Muscle of leg (tissue), 11 donors: ENCODE data around the gene NCOR2. TPM values are rescaled to one million over a fixed set of nuclear protein-coding genes. Genes with fewer than 3 reads are reported as not detected.
"Not testable (repeated sequence)": the region's sequence is repeated elsewhere in the genome, so short reads cannot be mapped to it uniquely, and the experiment has no call there.

Source experiments
- DNase-seq: peaks from one replicate; pipeline ENCODE4 v3.0.0; 2013
- H3K27ac ChIP-seq: one replicate; pipeline ENCODE4 v1.5.1; 2013; ENCODE audit warnings: mild to moderate bottlenecking, low read length, control low read depth
- H3K27me3 ChIP-seq: one replicate; pipeline ENCODE4 v1.6.1; 2013; ENCODE audit warnings: low read length; ENCODE audit not compliant: control insufficient read depth, insufficient read depth
- H3K36me3 ChIP-seq: one replicate; pipeline ENCODE4 v1.6.1; 2013; ENCODE audit warnings: low read length; ENCODE audit not compliant: control insufficient read depth, insufficient read depth
- H3K4me1 ChIP-seq: one replicate; pipeline ENCODE4 v1.6.1; 2013; ENCODE audit warnings: low read length; ENCODE audit not compliant: control insufficient read depth, insufficient read depth
- H3K4me3 ChIP-seq: one replicate; pipeline ENCODE4 v1.5.1; 2013; ENCODE audit warnings: low read length, control low read depth
- H3K9me3 ChIP-seq: replicated peaks from 2 replicates; pipeline ENCODE4 v1.6.1; 2013; ENCODE audit warnings: low read depth, low read length; ENCODE audit not compliant: control insufficient read depth
- WGBS: methylation state at CpG from one replicate; pipeline ENCODE4 v1.1.5; 2013; ENCODE audit warnings: missing lambda C conversion rate; ENCODE audit not compliant: insufficient coverage; 5-methylcytosine and 5-hydroxymethylcytosine counted together
- polyA plus RNA-seq, 8 donors: library from polyadenylated mRNA; unstranded; fragments of 120-200 nt; gene quantifications; one replicate each; pipeline versions ENCODE4 v1.2.1 to v1.2.3, GENCODE V29; 2013; ENCODE audit warnings: inconsistent platforms in 1 of 8, low replicate concordance in 1 of 8; ENCODE audit not compliant: insufficient read length in 8 of 8, insufficient read depth in 1 of 8
- total RNA-seq: library from RNA; stranded (reverse); fragments of 120-200 nt; gene quantifications from one replicate; pipeline ENCODE4 v1.2.4, GENCODE V29; 2013

Gene NCOR2
- total and polyA plus RNA-seq, 9 donors: 48.1 to 137 (median 115) TPM

- peaks cover 4% of the 10 kb centered on the region for H3K9me3 ChIP-seq
- H3K36me3 ChIP-seq: no peaks in the 10 kb centered on the region
- peak; percentile 80 for DNase-seq
- peaks cover 2% of the 10 kb centered on the region for H3K27me3 ChIP-seq
- no peak overlapping the region for H3K4me3 ChIP-seq
- H3K4me1 ChIP-seq: peaks cover 36% of the 10 kb centered on the region
- H3K27ac ChIP-seq: no peak overlapping the region
- 3% methylated on average over 3 of the region's 9 CpGs for WGBS
These were observed 21.4 kb upstream of the NCOR2 start for GRCh38 chr12:124588751-124589267.

- DNase-seq: no peak
- Histone ChIP-seq H3K36me3 (no peaks in the 10 kb centered on the region), H3K4me1 (peaks cover 34% of the 10 kb centered on the region), H3K27me3 (peaks cover 2% of the 10 kb centered on the region), H3K4me3 (no peak overlapping the region), H3K9me3 (peaks cover 4% of the 10 kb centered on the region), H3K27ac (no peak overlapping the region)
- WGBS: 67% methylated on average over 2 of the region's 4 CpGs
These were observed 20.7 kb upstream of the NCOR2 start for GRCh38 chr12:124588018-124588634.

DNA sequence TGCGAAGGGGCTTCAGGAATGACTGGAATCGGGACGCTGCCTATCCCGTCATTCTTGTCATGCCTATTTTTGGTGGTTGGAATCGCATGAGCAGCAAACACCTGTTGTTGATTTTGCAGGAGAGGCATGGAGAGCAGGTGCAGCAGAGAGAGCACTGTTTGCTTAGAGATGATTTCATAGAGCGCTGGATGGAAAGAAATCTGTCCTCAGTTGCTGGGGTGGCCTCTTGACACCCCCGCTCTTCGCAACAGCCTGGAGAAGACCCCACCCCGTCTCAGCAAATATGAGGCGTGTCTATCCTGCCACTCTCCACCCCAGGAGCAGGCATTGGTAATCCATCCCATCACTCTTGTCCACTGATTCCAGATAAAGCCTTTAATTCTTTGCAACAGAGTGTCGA is 19.3 kb upstream of the NCOR2 start:
- peak overlapping the region; percentile 72 for H3K27ac ChIP-seq
- no peaks in the 10 kb centered on the region for H3K36me3 ChIP-seq
- 24% methylated on average over 9 of the region's 11 CpGs for WGBS
- H3K4me1 ChIP-seq: peaks cover 27% of the 10 kb centered on the region
- peaks cover 2% of the 10 kb centered on the region for H3K27me3 ChIP-seq
- H3K9me3 ChIP-seq: peaks cover 4% of the 10 kb centered on the region
- DNase-seq: peak; percentile 72
- H3K4me3 ChIP-seq: no peak overlapping the region

DNA sequence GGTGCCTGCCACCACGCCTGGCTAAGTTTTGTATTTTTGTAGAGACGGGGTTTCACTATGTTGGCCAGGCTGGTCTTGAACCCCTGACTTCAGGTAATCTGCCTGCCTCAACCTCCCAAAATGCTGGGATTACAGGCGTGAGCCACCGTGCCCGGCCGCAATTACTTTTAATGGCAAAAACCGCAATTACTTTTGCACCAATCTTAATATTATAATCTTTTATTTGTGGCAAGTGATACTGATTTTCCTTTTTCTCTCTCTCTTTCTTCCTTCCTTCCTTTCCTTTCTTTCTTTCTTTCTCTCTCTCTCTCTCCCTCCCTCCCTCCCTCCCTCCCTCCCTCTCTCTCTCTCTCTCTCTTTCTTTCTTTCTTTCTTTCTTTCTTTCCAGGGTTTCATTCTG is 17.1 kb upstream of the NCOR2 start:
- H3K27me3 ChIP-seq, H3K27ac ChIP-seq, H3K36me3 ChIP-seq, DNase-seq, H3K4me3 ChIP-seq, H3K9me3 ChIP-seq: not testable (repeated sequence)
- whole genome bisulfite sequencing: 100% methylated on average over 2 of the region's 7 CpGs
- peaks cover 26% of the 10 kb centered on the region for H3K4me1 ChIP-seq

GRCh38 chr12:124583854-124584253 is 16.4 kb upstream of the NCOR2 start:
- peaks cover 2% of the 10 kb centered on the region for H3K27me3 ChIP-seq
- DNase-seq: no peak
- peaks cover 22% of the 10 kb centered on the region for H3K4me1 ChIP-seq
- no peak overlapping the region for H3K4me3 ChIP-seq
- H3K36me3 ChIP-seq: no peaks in the 10 kb centered on the region
- WGBS: 97% methylated on average over 6 of the region's 10 CpGs
- peaks cover 6% of the 10 kb centered on the region for H3K9me3 ChIP-seq
- H3K27ac ChIP-seq: no peak overlapping the region

DNA sequence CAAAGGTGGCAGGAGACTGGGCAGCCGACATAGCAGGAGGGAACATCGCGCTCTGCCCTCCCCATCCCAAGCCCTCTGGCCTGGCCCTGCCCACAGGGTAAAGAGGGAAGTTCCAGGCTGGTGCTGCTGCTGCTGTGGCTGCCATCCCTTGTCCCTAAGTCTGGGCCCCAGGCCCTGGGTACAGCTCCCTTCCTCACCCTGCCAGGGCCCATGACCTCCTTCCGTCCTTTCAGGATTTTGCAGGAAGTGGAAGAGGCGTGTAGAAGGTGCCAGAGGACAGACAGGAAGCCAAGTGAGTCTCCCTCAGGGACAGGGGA is 14.7 kb upstream of the NCOR2 start:
- no peak overlapping the region for H3K4me3 ChIP-seq
- 32% methylated on average over 4 of the region's 5 CpGs for WGBS
- peaks cover 2% of the 10 kb centered on the region for H3K27me3 ChIP-seq
- peaks cover 7% of the 10 kb centered on the region for H3K9me3 ChIP-seq
- H3K27ac ChIP-seq: no peak overlapping the region
- peak; percentile 36 for DNase-seq
- H3K4me1 ChIP-seq: peaks cover 12% of the 10 kb centered on the region
- H3K36me3 ChIP-seq: no peaks in the 10 kb centered on the region

DNA sequence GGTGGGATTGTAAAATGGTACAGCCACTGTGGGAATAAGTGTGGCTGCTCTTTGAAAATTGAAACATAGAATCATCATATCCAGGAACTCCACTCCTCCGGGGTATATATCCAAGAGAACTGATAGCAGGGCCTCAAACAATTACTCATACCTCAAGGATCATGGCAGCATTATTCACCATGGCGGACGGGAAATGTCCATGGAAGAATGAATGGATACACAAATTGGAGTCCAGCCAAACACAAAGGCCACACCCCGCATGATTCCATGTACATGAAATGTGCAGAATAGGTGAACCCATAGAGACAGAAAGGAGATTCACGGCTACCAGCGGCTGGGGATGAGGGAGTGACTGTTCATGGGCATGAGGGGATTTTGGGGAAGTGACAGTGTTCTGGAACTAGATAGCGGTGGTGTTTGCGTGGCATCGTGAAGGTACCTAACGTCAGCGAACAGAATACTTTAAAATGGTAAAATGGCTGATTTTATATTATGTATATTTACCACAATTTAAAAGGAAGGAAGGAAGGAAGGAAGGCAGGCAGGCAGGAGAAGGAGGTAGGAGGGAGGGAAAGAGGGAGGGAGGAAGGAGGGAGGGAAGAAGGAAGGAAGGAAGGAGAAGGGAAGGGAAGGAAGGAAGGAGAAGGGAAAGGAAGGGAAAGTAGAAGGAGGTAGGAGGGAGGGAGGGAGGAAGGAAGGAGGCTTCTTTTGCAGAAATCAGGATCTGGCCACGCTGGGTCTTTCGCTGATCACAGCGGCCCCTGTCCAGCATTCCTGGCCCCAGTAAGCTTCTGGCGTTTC is 14.1 kb upstream of the NCOR2 start:
- Histone ChIP-seq H3K27ac (no peak overlapping the region), H3K4me3 (no peak overlapping the region), H3K27me3 (peaks cover 3% of the 10 kb centered on the region), H3K4me1 (peaks cover 6% of the 10 kb centered on the region), H3K9me3 (peaks cover 13% of the 10 kb centered on the region), H3K36me3 (no peaks in the 10 kb centered on the region)
- DNase-seq: no peak
- WGBS: 58% methylated on average over 7 of the region's 15 CpGs

DNA sequence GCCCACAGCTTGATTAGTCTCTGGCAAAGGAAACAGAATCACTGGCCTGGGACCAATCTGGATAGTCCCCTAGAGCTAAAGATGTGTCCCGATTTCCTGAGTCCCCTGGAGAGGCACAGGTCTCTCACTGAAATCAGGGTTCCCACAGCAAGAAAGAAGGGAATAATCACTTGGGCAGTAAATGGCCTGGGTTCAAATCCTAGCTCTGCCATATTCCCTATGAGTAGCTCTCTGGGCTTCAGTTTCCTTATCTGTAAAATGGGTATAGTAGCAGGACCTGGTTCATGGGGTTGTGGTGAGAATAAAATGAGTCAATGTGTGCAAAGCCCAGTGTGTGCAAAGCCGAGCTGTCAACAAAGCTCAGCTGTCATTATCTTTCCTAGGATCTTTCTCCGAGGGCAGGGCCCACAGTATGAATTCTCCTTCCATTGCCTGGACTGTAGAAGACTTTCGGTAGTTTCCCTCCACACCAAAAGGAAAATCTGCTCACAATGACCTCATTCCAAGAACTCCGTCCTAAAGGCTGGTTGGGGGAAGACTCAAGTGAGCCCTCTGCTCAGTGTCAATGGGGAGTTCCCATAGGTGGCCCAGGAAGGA is 12.6 kb upstream of the NCOR2 start:
- Histone ChIP-seq H3K4me3 (no peak overlapping the region), H3K9me3 (peaks cover 12% of the 10 kb centered on the region), H3K4me1 (peaks cover 5% of the 10 kb centered on the region), H3K36me3 (no peaks in the 10 kb centered on the region), H3K27ac (no peak overlapping the region), H3K27me3 (peaks cover 3% of the 10 kb centered on the region)
- DNase-seq: no peak
- WGBS: 90% methylated on average over 2 of the region's 5 CpGs

- no peak overlapping the region for H3K4me3 ChIP-seq
- 92% methylated on average over 2 of the region's 3 CpGs for WGBS
- H3K27ac ChIP-seq: no peak overlapping the region
- peaks cover 5% of the 10 kb centered on the region for H3K4me1 ChIP-seq
- H3K36me3 ChIP-seq: no peaks in the 10 kb centered on the region
- H3K27me3 ChIP-seq: peaks cover 3% of the 10 kb centered on the region
- H3K9me3 ChIP-seq: peaks cover 12% of the 10 kb centered on the region
- DNase-seq: no peak
These were observed 11.4 kb upstream of the NCOR2 start for GRCh38 chr12:124578854-124579253.

GRCh38 chr12:124578445-124578844 is 11.0 kb upstream of the NCOR2 start:
- no peak for DNase-seq
- no peak overlapping the region for H3K27ac ChIP-seq
- WGBS: 79% methylated on average over 4 of the region's 8 CpGs
- no peak overlapping the region for H3K4me3 ChIP-seq
- peaks cover 12% of the 10 kb centered on the region for H3K9me3 ChIP-seq
- peaks cover 5% of the 10 kb centered on the region for H3K4me1 ChIP-seq
- peaks cover 3% of the 10 kb centered on the region for H3K27me3 ChIP-seq
- H3K36me3 ChIP-seq: no peaks in the 10 kb centered on the region
